Muscle of arm (tissue), 14 donors: ENCODE results near the gene LYPD1. TPM values are rescaled to one million over a fixed set of nuclear protein-coding genes. Genes with fewer than 3 reads are reported as not detected.
A peak's percentile ranks its signal among the peaks of the same experiment; 100 is the strongest.
"Not testable (repeated sequence)": the region's sequence is repeated elsewhere in the genome, so short reads cannot be mapped to it uniquely, and the experiment has no call there.

Experiments used
- DNase-seq: peaks from one replicate; pipeline ENCODE4 v3.0.0-alpha.2; 2013
- long read RNA-seq, 11 donors: transcript quantifications; one replicate each; lab custom pipeline, GENCODE V29; 2026
- polyA plus RNA-seq, 12 donors: library from polyadenylated mRNA; unstranded; fragments of 120-200 nt; gene quantifications; one replicate each; pipeline ENCODE4 v1.2.1, GENCODE V29; 2013; ENCODE audit not compliant: insufficient read length in 12 of 12

Gene LYPD1
- polyA plus RNA-seq: 10 to 100 TPM in 4 of 12 donors, 1 to 10 TPM in 7, not detected in 1; 5.4 to 17.1 (median 9.6) TPM
- long read RNA-seq, donor 1, partial matches to known transcripts: 0 of 3 reads
- long read RNA-seq, donor 1, other reads (novel, unspliced or antisense): 0 of 3 reads
- long read RNA-seq, donor 2, transcript LYPD1-202 (3 exons, 1,891 nt): major isoform, 5 of 5 reads
- long read RNA-seq, donor 2, partial matches to known transcripts: 0 of 5 reads
- long read RNA-seq, donor 2, other reads (novel, unspliced or antisense): 0 of 5 reads
- long read RNA-seq, donor 3, partial matches to known transcripts: 0 of 2 reads
- long read RNA-seq, donor 3, other reads (novel, unspliced or antisense): 0 of 2 reads
- long read RNA-seq, donor 4, partial matches to known transcripts: 0 of 1 reads
- long read RNA-seq, donor 4, other reads (novel, unspliced or antisense): 0 of 1 reads
- long read RNA-seq, donor 5, transcript LYPD1-202 (3 exons, 1,891 nt): major isoform, 6 of 8 reads
- long read RNA-seq, donor 5, partial matches to known transcripts: 0 of 8 reads
- long read RNA-seq, donor 5, other reads (novel, unspliced or antisense): 0 of 8 reads
- long read RNA-seq, donor 6, partial matches to known transcripts: 0 of 2 reads
- long read RNA-seq, donor 6, other reads (novel, unspliced or antisense): 0 of 2 reads
- long read RNA-seq, donor 7, partial matches to known transcripts: 0 of 4 reads
- long read RNA-seq, donor 7, other reads (novel, unspliced or antisense): 0 of 4 reads
- long read RNA-seq, donor 8, transcript LYPD1-202 (3 exons, 1,891 nt): major isoform, 5 of 5 reads
- long read RNA-seq, donor 8, partial matches to known transcripts: 0 of 5 reads
- long read RNA-seq, donor 8, other reads (novel, unspliced or antisense): 0 of 5 reads
- long read RNA-seq, donor 9, partial matches to known transcripts: 0 of 3 reads
- long read RNA-seq, donor 9, other reads (novel, unspliced or antisense): 0 of 3 reads
- long read RNA-seq, donor 10, partial matches to known transcripts: 0 of 3 reads
- long read RNA-seq, donor 10, other reads (novel, unspliced or antisense): 0 of 3 reads
- long read RNA-seq, donor 11, transcript LYPD1-202 (3 exons, 1,891 nt): major isoform, 7 of 8 reads
- long read RNA-seq, donor 11, partial matches to known transcripts: 0 of 8 reads
- long read RNA-seq, donor 11, other reads (novel, unspliced or antisense): 0 of 8 reads

- DNase-seq: no peak
These were observed at the start of gene LYPD1 for GRCh38 chr2:132669908-132670495. TSS of gene LYPD1 (minus strand) at chr2:132670205. CDS start at chr2:132669932, 273 bp downstream.

- DNase-seq: no peak
These were observed 49.5 kb upstream of the LYPD1 start for GRCh38 chr2:132719480-132719879.

DNA sequence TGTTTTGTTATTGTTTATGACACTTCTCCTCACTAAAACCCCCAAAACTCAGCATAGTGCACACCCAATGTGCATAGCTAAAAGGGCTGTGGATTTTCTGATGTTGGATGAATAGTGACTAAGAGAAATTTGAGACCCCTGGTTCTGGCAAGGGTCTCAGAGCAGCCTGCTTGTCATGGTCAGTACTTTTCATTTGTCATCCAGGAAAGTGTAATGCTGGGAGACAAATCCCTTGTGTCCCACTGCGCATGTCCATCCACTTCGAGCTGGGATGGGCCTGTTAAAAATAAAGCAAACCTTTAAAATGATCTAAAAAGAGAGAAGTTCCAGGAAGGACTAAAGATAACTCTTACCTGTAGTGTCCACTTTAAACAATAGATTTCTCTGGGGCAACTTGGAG lies 46.9 kb upstream of the LYPD1 start:
- no peak for DNase-seq

GRCh38 chr2:132715386-132716351 lies 45.7 kb upstream of the LYPD1 start:
- DNase-seq: no peak

- DNase-seq: no peak
These were observed 33.4 kb upstream of the LYPD1 start for GRCh38 chr2:132703396-132703795.

DNA sequence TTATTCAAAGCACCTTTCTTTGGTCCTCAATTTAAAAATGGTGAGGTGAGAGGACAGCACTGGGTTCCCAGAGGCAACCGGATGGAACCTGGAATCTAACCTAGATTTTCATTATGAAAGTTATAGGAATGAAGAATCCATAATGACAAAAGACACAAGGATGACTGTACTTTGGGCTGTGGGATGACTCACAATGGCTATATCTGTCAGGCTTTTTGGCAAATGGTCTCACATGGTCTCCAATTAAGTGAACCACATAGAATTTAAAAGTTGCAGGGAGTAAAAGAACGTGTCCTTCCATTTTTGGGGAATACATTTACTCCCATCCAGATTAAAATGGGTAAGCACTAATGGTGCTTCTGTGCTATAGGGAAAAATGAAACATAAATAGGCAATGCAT lies 31.8 kb upstream of the LYPD1 start:
- no peak for DNase-seq

DNA sequence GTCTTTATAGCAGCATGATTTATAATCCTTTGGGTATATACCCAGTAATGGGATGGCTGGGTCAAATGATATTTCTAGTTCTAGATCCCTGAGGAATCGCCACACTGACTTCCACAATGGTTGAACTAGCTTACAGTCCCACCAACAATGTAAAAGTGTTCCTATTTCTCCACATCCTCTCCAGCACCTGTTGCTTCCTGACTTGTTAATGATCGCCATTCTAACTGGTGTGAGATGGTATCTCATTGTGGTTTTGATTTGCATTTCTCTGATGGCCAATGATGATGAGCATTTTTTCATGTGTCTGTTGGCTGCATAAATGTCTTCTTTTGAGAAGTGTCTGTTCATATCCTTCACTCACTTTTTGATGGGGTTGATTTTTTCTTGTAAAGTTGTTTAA lies 29.8 kb upstream of the LYPD1 start:
- not testable (repeated sequence) for DNase-seq

DNA sequence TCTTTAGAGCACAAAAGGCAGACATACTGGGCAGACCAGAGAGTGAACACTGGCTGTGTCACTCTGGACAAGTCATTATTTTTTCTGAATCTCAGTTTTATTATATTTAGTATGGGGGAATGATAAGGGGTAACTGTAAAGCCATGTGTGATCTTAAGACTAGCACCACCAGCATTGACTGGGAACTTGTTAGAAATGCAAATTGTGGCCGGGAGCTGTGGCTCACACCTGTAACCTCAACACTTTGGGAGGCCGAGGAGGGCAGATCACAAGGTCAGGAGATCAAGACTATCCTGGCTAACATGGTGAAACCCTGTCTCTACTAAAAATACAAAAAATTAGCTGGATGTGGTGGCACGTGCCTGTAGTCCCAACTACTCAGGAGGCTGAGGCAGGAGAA lies 28.3 kb upstream of the LYPD1 start:
- not testable (repeated sequence) for DNase-seq

DNA sequence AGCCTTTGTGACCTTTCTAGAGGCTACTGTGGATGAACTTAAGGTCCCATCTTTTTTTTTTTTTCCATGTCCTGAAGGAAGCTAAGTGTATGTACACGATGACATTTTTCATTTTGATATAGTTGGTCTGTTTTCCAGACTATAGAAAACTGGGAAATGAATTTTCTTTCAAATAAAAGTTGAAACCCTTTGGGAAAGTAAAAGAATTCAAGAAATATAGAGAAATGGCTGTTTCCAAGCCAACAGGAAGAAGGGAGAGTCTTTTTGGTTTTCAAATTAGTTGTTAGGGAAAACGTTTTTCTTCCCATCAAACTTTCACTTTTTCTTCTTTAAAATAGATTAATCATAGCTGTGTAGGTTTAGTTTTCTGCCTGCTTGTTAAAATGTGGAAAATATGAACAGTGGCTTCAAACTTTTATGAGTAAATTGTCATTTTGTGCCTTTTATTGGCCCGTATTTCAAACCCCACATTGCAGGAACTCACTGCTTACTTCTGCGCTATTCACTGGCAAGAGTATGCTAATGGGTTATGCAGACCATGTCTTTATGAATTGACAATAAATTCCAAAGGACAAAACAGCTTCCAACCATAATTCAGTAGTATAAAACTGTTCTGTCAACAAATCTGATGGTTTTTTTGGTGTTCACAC lies 27.7 kb upstream of the LYPD1 start:
- peak; percentile 66 for DNase-seq

DNA sequence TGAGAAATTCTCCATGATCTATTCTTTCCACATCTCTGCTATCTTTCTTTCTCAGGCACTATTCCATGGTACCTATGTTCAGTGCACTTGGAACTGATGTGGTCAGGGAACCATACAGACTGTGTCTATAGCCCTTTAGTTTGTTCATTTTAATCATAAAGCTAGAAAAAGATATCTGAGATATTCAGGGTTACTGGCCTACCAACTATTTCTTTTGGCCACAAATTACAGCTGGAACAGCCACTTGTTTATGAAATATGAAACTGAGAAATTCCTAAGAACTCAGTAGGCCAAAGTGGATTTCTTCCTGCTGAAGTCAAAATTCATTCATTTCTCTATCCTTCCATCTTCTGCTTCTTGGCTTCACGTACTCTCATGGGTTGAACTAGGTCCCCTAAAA lies 22.8 kb upstream of the LYPD1 start:
- no peak for DNase-seq

- no peak for DNase-seq
These were observed 21.6 kb upstream of the LYPD1 start for GRCh38 chr2:132691556-132691955.

DNA sequence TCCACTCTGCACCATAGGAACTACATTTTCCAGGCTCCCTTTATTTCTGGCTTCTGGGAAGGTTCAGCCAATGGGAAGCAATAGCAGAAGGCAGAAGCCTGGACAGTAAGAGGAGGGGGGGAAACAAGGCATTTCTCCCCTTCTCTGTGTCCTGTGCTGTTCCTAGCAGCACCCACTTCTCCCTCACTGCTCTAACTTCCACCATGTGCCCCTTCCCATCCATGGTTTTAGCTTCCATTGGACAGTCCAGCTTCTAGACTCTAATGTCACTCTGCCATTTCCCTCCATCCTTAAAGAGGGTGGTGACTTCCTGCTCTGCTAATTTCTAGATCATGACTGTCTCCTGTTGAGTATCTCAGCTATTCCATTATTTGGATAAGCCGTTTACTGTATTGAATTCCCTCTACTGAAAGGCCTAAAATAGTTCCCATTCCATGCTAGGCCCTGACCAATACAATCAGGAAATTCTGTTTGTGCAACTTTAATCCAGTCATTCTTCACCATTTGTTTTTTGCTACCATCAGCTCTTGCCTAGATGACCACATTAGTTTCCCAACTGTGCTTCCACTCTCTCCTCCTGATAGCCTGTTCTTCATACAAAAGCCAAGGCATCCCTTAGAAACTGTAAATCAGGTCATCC lies 20.8 kb upstream of the LYPD1 start:
- DNase-seq: no peak

DNA sequence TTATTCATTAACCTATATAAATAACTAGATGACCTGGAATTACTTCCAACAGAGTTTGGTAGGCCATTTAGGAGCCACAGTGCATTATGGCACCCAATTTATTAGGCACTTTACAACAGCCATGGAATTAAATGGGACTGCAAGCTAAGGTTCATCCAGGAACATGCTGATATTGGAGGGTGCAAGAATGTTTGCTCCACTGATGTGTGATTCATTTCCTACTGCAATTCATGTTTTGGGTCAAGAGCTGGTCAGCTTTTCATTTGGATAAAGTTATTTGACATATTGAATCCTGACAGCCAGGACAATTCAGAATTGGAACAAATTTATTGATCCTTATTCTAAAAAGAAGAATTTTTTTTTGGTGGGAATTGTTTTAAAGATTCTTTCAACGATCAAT lies 11.8 kb upstream of the LYPD1 start:
- DNase-seq: no peak

DNA sequence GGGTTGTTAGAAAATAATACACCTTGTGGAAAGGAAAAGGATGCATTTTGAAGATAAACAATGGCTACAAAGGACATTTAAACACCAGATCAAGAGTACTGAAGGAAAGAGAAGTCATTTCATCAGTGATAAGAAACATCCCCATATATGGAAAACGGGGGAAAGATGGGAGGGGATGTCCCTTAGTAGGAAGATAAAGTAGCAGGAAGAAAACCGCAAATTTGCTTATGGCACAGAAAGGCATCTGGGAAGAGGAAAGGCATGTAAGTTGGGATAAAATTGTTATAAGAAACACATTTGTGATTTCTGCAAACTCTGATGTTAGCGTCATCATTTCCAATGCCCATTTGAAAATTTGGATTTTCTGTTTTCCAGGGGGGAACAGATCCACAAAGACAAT lies 10.5 kb upstream of the LYPD1 start:
- no peak for DNase-seq

DNA sequence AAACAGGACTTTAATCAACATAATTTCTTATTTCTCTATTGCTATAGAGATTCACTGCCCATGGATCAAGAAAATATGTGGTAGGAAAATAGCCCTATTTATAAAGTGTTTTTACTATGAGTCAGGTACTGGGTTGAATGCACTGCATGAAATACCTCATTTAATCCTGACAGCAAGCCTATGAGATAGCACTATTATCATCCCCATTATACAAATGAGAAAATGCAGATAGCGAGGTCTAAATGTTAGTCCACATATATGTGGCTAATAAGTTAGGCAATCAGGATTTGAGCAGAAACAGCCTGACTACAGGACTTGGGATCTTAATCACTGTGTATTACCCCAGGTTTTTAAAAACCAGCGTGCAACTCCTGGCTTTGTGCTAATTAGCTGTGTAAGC lies 8.5 kb upstream of the LYPD1 start:
- DNase-seq: no peak

DNA sequence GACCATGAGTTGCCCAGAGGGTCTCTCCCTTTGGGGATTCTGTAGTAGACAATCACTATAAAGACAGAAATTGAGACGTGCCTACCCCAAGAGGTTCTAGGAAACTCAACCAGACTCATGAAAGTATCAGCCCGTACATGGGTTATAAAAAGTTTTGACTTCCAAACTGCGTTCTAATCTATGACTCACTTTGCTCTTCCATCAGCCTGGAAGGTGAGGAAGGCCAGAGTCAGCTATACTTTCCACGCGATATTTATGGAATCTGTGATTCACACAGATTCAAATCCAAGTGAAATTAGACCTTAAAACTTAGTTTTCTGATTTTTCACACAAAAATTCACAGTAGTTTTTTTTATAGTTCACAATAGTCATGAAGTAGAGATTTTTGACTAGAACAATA lies 7.7 kb upstream of the LYPD1 start:
- DNase-seq: no peak

DNA sequence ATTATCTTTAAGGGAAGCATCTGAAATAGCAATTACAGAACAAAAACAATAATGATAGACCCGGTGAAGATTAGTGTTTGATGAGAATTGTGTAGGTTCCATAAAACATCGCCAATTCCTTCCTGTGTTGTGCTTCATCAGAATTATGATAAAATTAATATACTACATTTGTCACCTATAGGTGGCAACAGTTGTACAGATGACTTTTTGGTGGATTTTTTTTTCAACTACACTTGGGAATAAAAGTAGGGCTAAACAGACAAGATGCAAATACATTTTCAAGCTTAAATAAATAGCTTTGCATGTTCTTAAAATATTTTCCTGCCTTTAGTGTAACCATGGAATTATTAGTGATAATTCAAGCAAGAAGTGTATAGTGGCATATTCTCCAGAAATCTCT lies 7.0 kb upstream of the LYPD1 start:
- no peak for DNase-seq

DNA sequence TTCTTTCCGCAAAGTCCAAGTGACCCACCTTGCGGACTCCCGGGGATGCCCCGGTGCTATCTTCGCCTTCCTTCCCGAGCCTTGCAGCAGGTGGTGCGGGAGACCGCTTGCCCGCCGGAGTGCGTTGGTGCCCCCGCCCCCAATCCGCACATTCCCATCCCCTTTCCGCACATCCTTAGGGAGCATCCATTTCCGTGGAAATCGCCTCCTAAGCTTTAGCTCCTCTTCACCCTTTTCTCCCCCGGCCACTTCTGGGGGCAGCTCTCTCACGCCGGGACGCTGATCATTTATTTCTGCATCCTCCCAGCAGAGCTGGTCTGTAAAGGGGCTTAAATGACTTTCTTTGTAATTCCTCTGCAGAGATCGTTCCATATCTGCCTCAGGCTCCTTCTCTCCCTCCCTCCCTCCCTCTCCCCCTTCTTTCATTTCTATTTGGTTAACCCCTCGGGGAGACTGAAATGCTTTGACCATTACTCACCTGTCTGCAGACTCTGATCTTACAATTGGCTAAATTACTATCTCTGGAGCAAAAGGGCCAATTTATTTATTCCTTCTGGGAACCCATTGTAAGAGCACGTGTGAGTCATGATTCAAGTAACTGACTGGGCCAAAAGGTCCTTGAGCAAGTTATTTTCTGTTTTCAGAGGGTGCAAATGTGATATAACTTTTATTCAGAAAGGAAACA lies 1.3 kb upstream of the LYPD1 start:
- no peak for DNase-seq
